B cell (primary cell): ENCODE results near the gene DRAP1. TPM values are rescaled to one million over a fixed set of nuclear protein-coding genes. Genes with fewer than 3 reads are reported as not detected.

Source experiments
- ATAC-seq: fragments of 200-7000 bp; cut with Tn5 transposase; one replicate; pipeline ENCODE4 v1.10.0; 2021; ENCODE audit warnings: low read depth, mild to moderate bottlenecking, moderate number of reproducible peaks, moderate library complexity
- CTCF ChIA-PET: fragments of 350-600 bp; sonication (Branson Sonifier 250); formaldehyde crosslinking; loops from one replicate; lab custom pipeline; 2021; ENCODE audit warnings: antibody characterized with exemption, inconsistent platforms; lab: Charles Lee
- POLR2A ChIA-PET: fragments of 350-600 bp; sonication (Branson Sonifier 250); formaldehyde crosslinking; loops from one replicate; lab custom pipeline; 2021; ENCODE audit warnings: antibody characterized with exemption; lab: Charles Lee
- DNase-seq: peaks from one replicate; pipeline ENCODE4 v3.0.0; 2013
- H2AFZ ChIP-seq: 2 replicates; pipeline ENCODE4 v1.6.1; 2012; ENCODE audit warnings: mild to moderate bottlenecking, low read depth, low read length; ENCODE audit not compliant: insufficient read depth, poor library complexity, severe bottlenecking
- H3K27ac ChIP-seq, 2 donors: 1 replicate in 1 of 2; 2 replicates in 1 of 2; pipeline ENCODE4 v1.5.1; 2012 to 2013; ENCODE audit warnings: low read length in 2 of 2, mild to moderate bottlenecking in 2 of 2, moderate library complexity in 1 of 2
- H3K27me3 ChIP-seq, 4 experiments: fragments of 200-600 bp in 1 of 4; sonication (generic) in 1 of 4; replicated peaks in 1 of 4; 1 replicate in 2 of 4; 2 replicates in 2 of 4; pipeline versions ENCODE4 v1.6.1 to v1.7.0; 2013 to 2016; ENCODE audit warnings: low read length in 3 of 4, mild to moderate bottlenecking in 2 of 4, mixed read lengths in 1 of 4, moderate library complexity in 1 of 4; ENCODE audit not compliant: insufficient read depth in 4 of 4, control insufficient read depth in 3 of 4; ENCODE audit errors: control extremely low read depth in 1 of 4
- H3K36me3 ChIP-seq, 2 experiments: replicated peaks in 1 of 2; 1 replicate in 1 of 2; 2 replicates in 1 of 2; pipeline versions ENCODE4 v1.6.1 to v1.7.1; 2013; ENCODE audit warnings: low read length in 1 of 2; ENCODE audit not compliant: insufficient read depth in 2 of 2, control insufficient read depth in 1 of 2; ENCODE audit errors: control extremely low read depth in 1 of 2, extremely low read depth in 1 of 2
- H3K4me1 ChIP-seq, 2 donors: fragments of 200-600 bp in 1 of 2; sonication (generic) in 1 of 2; 1 replicate in 1 of 2; 2 replicates in 1 of 2; pipeline versions ENCODE4 v1.5.1 to v1.6.1; 2013 to 2017; ENCODE audit warnings: low read length in 2 of 2; ENCODE audit not compliant: control insufficient read depth in 2 of 2, insufficient read depth in 2 of 2
- H3K4me2 ChIP-seq: replicated peaks from 2 replicates; pipeline ENCODE3; 2012; ENCODE audit warnings: mild to moderate bottlenecking, low read depth, low read length; ENCODE audit not compliant: poor library complexity, severe bottlenecking
- H3K4me3 ChIP-seq, 5 experiments: fragments of 200-600 bp in 1 of 5; sonication (generic) in 1 of 5; 1 replicate in 3 of 5; 2 replicates in 2 of 5; pipeline versions ENCODE4 v1.5.1 to v1.7.0; 2011 to 2016; ENCODE audit warnings: low read length in 4 of 5, mild to moderate bottlenecking in 4 of 5, low read depth in 2 of 5, control low read depth in 1 of 5, moderate library complexity in 1 of 5; ENCODE audit not compliant: insufficient read depth in 1 of 5; ENCODE audit errors: control extremely low read depth in 1 of 5, extremely low read depth in 1 of 5
- H3K79me2 ChIP-seq: fragments of 200-600 bp; sonication (generic); one replicate; pipeline ENCODE4 v1.6.0; 2016; ENCODE audit warnings: low read length; ENCODE audit not compliant: control insufficient read depth, insufficient read depth
- H3K9ac ChIP-seq: fragments of 200-600 bp; sonication (generic); 2 replicates; pipeline ENCODE4 v1.6.1; 2017; ENCODE audit warnings: mild to moderate bottlenecking, low read length, moderate library complexity
- H3K9me3 ChIP-seq, 3 donors: one replicate each; pipeline versions ENCODE4 v1.6.1 to v1.7.1; 2013; ENCODE audit warnings: low read length in 2 of 3; ENCODE audit not compliant: control insufficient read depth in 2 of 3, insufficient read depth in 1 of 3; ENCODE audit errors: control extremely low read depth in 1 of 3
- H4K20me1 ChIP-seq: 2 replicates; pipeline ENCODE4 v1.6.0; 2012; ENCODE audit warnings: mild to moderate bottlenecking, low read length; ENCODE audit not compliant: insufficient read depth, control insufficient read depth, poor library complexity, severe bottlenecking
- H3K27ac Mint-ChIP-seq: one replicate; pipeline ENCODE4 v1.8.0; 2021; ENCODE audit warnings: mixed read lengths
- H3K27me3 Mint-ChIP-seq: one replicate; pipeline ENCODE4 v1.8.0; 2021; ENCODE audit warnings: mixed read lengths
- H3K4me1 Mint-ChIP-seq: one replicate; pipeline ENCODE4 v1.8.0; 2021; ENCODE audit warnings: mixed read lengths
- H3K4me3 Mint-ChIP-seq: one replicate; pipeline ENCODE4 v1.8.0; 2021; ENCODE audit warnings: mixed read lengths
- H3K9me3 Mint-ChIP-seq: one replicate; pipeline ENCODE4 v1.8.0; 2022; ENCODE audit warnings: mixed read lengths; ENCODE audit not compliant: insufficient read depth
- CTCF ChIP-seq: fragments of 200-600 bp; IDR thresholded peaks from one replicate; pipeline ENCODE4 v1.8.0; 2022; ENCODE audit warnings: antibody characterized with exemption, mild to moderate bottlenecking
- EZH2 ChIP-seq: IDR thresholded peaks from 2 replicates; pipeline ENCODE4 v1.6.1; 2012; ENCODE audit warnings: borderline replicate concordance, low read depth, mild to moderate bottlenecking, moderate library complexity, low read length; ENCODE audit not compliant: insufficient read depth, poor library complexity, severe bottlenecking
- WGBS: methylation state at CpG from one replicate; pipeline ENCODE4 v1.1.5; 2013; ENCODE audit warnings: missing lambda C conversion rate; ENCODE audit not compliant: insufficient coverage; 5-methylcytosine and 5-hydroxymethylcytosine counted together
- intact Hi-C: fragments of 100-400 bp; cut with micrococcal nuclease; formaldehyde crosslinking; loops from one replicate; pipeline ENCODE4 v1.10.0; 2022
- polyA plus RNA-seq: library from polyadenylated mRNA; depleted of rRNA; stranded (reverse); fragments of >200 nt; gene quantifications from 2 replicates; pipeline ENCODE4 v1.2.3, GENCODE V29; 2012
- total RNA-seq, 2 donors: library from RNA; stranded (reverse); fragments of 120-200 nt in 1 of 2; gene quantifications; 1 replicate in 1 of 2; 2 replicates in 1 of 2; pipeline versions ENCODE4 v1.2.3 to v1.2.4, GENCODE V29; 2013 to 2022

The DRAP1 gene
- total and polyA plus RNA-seq, 2 donors (not counting 1 experiment from before 2014, with no cell fraction given), result 71.7 to 83.9 TPM

GRCh38 chr11:65968600-65969482 is 49.6 kb downstream of the DRAP1 start:
- Histone ChIP-seq H4K20me1 (peaks cover 45% of the 10 kb centered on the region), H3K9me3 (no peaks in the 10 kb centered on the region), H3K4me3 (no peak overlapping the region), H2AFZ (no peak overlapping the region), H3K27ac (no peak overlapping the region), H3K4me1 (peaks cover 2 to 4% of the 10 kb centered on the region in 2 donors), H3K9ac (no peak overlapping the region), H3K4me2 (no peak overlapping the region), H3K79me2 (peaks cover 34% of the 10 kb centered on the region), H3K36me3 (peaks cover 10 to 77% of the 10 kb centered on the region in 2 experiments), H3K27me3 (no peaks in the 10 kb centered on the region)
- Mint-ChIP-seq H3K4me1 (peaks cover 9% of the 10 kb centered on the region), H3K9me3 (no peaks in the 10 kb centered on the region), H3K27ac (peak overlapping the region; percentile 26), H3K4me3 (no peak overlapping the region), H3K27me3 (no peaks in the 10 kb centered on the region)
- no peak for DNase-seq
- intact Hi-C loops, result no loop called here
- no peak for ATAC-seq
- TF ChIP-seq CTCF (no peak), EZH2 (no peak)
- ChIA-PET POLR2A (no interaction called here), CTCF (interaction anchor here (1.6 kb wide), 2 partner anchors 79 to 84 kb away, joined by 4 read pairs; partner anchors contain the start of gene CCDC85B)
- 94% methylated on average over 11 of the region's 15 CpGs for WGBS

Other genes with a start within 250 kb of the DRAP1 start
- 134 and 142 TPM in 2 replicates for gene KAT5, start 207.2 kb upstream of the DRAP1 start, total RNA-seq
- gene KAT5, start 207.2 kb upstream of the DRAP1 start, polyA plus RNA-seq, result 84.6 and 131 TPM in 2 replicates
- 75.3 and 81.6 TPM in 2 replicates for gene RNASEH2C, start 198.6 kb upstream of the DRAP1 start, total RNA-seq
- gene RNASEH2C, start 198.6 kb upstream of the DRAP1 start, polyA plus RNA-seq, result 71.6 and 95.0 TPM in 2 replicates
- 25.2 and 26.3 TPM in 2 replicates for gene AP5B1, start 138.4 kb upstream of the DRAP1 start, total RNA-seq
- gene AP5B1, start 138.4 kb upstream of the DRAP1 start, polyA plus RNA-seq, result 9.4 and 9.6 TPM in 2 replicates
- gene OVOL1, start 132.4 kb upstream of the DRAP1 start, total RNA-seq, result 0.15 and 0.17 TPM in 2 replicates
- 0.09 and 0.66 TPM in 2 replicates for gene OVOL1, start 132.4 kb upstream of the DRAP1 start, polyA plus RNA-seq
- 0.34 and 0.57 TPM in 2 replicates for gene SNX32, start 85.5 kb upstream of the DRAP1 start, total RNA-seq
- gene SNX32, start 85.5 kb upstream of the DRAP1 start, polyA plus RNA-seq, result 0.89 and 8.8 TPM in 2 replicates
- gene CFL1, start 61.2 kb upstream of the DRAP1 start, total RNA-seq, result 439 and 455 TPM in 2 replicates
- gene CFL1, start 61.2 kb upstream of the DRAP1 start, polyA plus RNA-seq, result 530 and 990 TPM in 2 replicates
- gene MUS81, start 59.0 kb upstream of the DRAP1 start, total RNA-seq, result 71.1 and 74.5 TPM in 2 replicates
- 134 and 135 TPM in 2 replicates for gene MUS81, start 59.0 kb upstream of the DRAP1 start, polyA plus RNA-seq
- gene EFEMP2, start 46.6 kb upstream of the DRAP1 start, total RNA-seq, result 9.5 and 11.7 TPM in 2 replicates
- 13.3 and 14.7 TPM in 2 replicates for gene EFEMP2, start 46.6 kb upstream of the DRAP1 start, polyA plus RNA-seq
- 0.84 and 1.3 TPM in 2 replicates for gene CTSW, start 39.6 kb upstream of the DRAP1 start, total RNA-seq
- 4.6 and 5.4 TPM in 2 replicates for gene CTSW, start 39.6 kb upstream of the DRAP1 start, polyA plus RNA-seq
- 59.8 and 63.4 TPM in 2 replicates for gene FIBP, start 31.0 kb upstream of the DRAP1 start, total RNA-seq
- 94.9 and 128 TPM in 2 replicates for gene FIBP, start 31.0 kb upstream of the DRAP1 start, polyA plus RNA-seq
- gene CCDC85B, start 28.8 kb upstream of the DRAP1 start, total RNA-seq, result 16.8 and 18.2 TPM in 2 replicates
- gene CCDC85B, start 28.8 kb upstream of the DRAP1 start, polyA plus RNA-seq, result 21.8 and 39.5 TPM in 2 replicates
- gene FOSL1, start 19.0 kb upstream of the DRAP1 start, total RNA-seq, result not detected in 2 replicates
- gene FOSL1, start 19.0 kb upstream of the DRAP1 start, polyA plus RNA-seq, result 2.3 and 4.8 TPM in 2 replicates
- gene C11orf68, start 364 bp upstream of the DRAP1 start, total RNA-seq, result 50.6 and 57.6 TPM in 2 replicates
- 16.6 and 34.9 TPM in 2 replicates for gene C11orf68, start 364 bp upstream of the DRAP1 start, polyA plus RNA-seq
- gene TSGA10IP, start 26.1 kb downstream of the DRAP1 start, total RNA-seq, result not detected in 2 replicates
- gene TSGA10IP, start 26.1 kb downstream of the DRAP1 start, polyA plus RNA-seq, result not detected in 2 replicates
- 97.4 and 102 TPM in 2 replicates for gene SART1, start 42.3 kb downstream of the DRAP1 start, total RNA-seq
- 57.1 and 74.5 TPM in 2 replicates for gene SART1, start 42.3 kb downstream of the DRAP1 start, polyA plus RNA-seq
- 61.0 and 65.2 TPM in 2 replicates for gene EIF1AD, start 82.7 kb downstream of the DRAP1 start, total RNA-seq
- 56.9 and 100 TPM in 2 replicates for gene EIF1AD, start 82.7 kb downstream of the DRAP1 start, polyA plus RNA-seq
- gene BANF1, start 83.1 kb downstream of the DRAP1 start, total RNA-seq, result 99.3 and 99.5 TPM in 2 replicates
- gene BANF1, start 83.1 kb downstream of the DRAP1 start, polyA plus RNA-seq, result 74.3 and 75.7 TPM in 2 replicates
- not detected in 2 replicates for gene CST6, start 92.6 kb downstream of the DRAP1 start, total RNA-seq
- gene CST6, start 92.6 kb downstream of the DRAP1 start, polyA plus RNA-seq, result not detected in 2 replicates
- not detected in 2 replicates for gene CATSPER1, start 107.1 kb downstream of the DRAP1 start, total RNA-seq
- not detected in 2 replicates for gene CATSPER1, start 107.1 kb downstream of the DRAP1 start, polyA plus RNA-seq
- gene GAL3ST3, start 129.7 kb downstream of the DRAP1 start, total RNA-seq, result not detected in 2 replicates
- gene GAL3ST3, start 129.7 kb downstream of the DRAP1 start, polyA plus RNA-seq, result not detected in 2 replicates
- gene SF3B2, start 132.9 kb downstream of the DRAP1 start, total RNA-seq, result 205 and 214 TPM in 2 replicates
- gene SF3B2, start 132.9 kb downstream of the DRAP1 start, polyA plus RNA-seq, result 123 and 139 TPM in 2 replicates
- gene PACS1, start 150.8 kb downstream of the DRAP1 start, total RNA-seq, result 303 and 325 TPM in 2 replicates
- gene PACS1, start 150.8 kb downstream of the DRAP1 start, polyA plus RNA-seq, result 121 and 131 TPM in 2 replicates